GF-D8 (cell line): ENCODE measurements around the gene HEMK1.
A peak's percentile ranks its signal among the peaks of the same experiment; 100 is the strongest.

Experiments
- DNase-seq: peaks from one replicate; lab custom pipeline; 2025; lab: John Stamatoyannopoulos, UW

The HEMK1 gene

DNA sequence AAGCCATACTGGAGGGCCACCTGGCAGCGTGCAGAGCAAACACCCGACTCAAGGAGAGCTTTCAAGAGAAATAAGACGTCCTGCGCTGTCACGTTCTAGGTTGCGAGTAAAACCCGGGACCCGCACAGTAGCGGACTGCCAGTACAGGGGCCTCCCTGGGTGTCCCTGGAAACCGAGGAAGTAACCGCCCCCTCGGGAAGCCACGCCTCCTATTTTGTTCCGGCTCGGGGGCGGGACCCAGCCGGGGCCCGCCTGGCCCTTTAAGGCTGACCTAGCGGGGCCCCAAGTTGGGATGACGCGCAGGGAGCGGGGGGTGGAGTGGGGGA, 47.4 kb downstream of the HEMK1 start:
- peak; percentile 87 for DNase-seq

DNA sequence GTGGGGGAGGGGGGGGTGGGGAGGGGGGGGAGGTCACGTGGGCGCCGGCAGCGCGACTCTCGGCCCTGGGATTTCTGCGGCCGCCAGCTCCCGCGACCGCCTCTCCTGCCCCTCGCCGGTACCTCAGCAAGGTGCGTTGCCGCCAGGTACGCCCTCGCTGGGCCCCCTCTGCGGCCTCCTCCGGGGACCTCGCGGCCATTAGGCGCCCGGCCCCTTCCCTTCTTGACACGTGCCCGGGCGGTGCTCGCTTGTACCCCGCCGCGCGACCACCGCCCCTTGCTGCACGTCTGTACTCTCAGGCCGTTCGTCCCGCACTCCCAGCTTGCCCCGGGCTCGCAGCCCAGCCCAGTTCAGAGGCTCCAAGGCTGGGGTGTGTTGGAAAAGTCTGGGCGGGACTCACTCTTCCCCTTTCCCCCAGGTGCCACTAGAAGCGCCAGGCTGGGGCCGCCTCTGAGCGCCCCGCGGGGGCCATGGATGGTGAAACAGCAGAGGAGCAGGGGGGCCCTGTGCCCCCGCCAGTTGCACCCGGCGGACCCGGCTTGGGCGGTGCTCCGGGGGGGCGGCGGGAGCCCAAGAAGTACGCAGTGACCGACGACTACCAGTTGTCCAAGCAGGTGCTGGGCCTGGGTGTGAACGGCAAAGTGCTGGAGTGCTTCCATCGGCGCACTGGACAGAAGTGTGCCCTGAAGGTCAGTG, 47.9 kb downstream of the HEMK1 start, which contains the start of gene MAPKAPK3:
Gene MAPKAPK3, plus strand, starts transcription at position 56 of the 696 bp plus-strand sequence. Its CDS starts 415 bp downstream, at position 471.
- DNase-seq, result peak; percentile 26

DNA sequence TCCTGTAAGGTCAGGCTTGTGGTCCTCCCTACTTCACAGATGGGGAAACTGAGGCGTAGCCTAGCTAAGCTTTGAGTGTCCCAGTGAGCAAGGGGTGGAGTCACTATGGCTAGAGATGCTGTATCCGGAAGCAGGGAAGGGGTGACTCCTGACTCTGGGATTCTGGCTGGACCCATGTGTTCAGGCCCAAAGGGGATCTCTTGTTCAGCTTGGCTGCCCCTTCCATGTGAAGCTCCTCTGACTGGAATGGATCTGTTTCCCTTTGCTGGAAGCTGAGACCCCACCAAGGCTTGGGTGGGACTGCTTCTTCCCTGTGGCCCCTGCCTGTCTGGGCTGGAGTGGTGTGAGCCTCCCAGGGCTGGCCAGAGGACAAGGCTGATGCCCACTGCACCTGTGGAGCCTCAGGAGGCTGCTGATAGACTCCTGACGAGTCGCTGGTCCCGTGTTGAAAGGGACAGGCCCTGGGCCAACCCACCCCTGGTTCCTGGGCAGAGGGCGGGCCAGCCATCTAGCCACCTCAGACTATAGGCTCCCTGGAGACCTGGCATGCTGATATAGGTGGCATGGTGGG, 48.7 kb downstream of the HEMK1 start:
- DNase-seq, result no peak

DNA sequence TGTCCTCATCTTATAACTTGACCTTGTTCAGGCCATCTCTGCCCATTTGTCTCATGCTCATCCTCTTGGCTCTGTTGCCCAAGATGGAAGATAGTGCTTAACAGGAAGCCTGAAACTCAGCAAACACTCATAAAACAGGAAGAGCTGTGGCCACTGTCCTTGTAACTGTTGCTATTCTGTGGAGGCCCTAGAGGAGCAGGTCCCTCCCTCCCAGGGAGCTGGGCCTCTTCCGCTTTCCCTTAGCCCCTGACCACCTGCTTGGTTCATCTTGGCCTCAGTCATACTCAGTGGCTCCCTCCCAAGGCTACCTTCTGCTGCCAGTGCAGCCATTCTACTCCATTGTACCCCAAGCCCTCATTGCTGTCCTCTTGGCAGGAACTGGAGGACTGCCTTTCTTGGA, 51.1 kb downstream of the HEMK1 start:
- DNase-seq, result peak; percentile 96

DNA sequence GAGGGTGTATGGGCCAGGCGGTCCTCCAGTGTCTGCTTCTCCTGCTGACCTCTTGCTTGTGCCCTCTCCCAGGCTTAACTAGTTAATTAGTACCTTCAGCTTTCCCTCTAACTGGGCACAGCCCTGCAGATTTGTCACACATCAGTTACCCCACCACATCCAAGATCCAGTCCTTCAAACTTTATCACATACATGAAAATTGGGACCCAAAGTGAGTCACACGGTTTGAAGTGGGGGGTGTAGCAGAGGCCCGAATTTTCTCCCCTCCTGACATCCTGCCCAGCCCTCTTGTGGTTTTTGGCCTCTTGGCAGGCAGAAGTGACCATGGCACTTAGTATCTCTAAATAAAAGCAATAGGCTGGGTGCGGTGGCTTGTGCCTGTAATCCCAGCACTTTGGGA, 51.5 kb downstream of the HEMK1 start:
- no peak for DNase-seq

DNA sequence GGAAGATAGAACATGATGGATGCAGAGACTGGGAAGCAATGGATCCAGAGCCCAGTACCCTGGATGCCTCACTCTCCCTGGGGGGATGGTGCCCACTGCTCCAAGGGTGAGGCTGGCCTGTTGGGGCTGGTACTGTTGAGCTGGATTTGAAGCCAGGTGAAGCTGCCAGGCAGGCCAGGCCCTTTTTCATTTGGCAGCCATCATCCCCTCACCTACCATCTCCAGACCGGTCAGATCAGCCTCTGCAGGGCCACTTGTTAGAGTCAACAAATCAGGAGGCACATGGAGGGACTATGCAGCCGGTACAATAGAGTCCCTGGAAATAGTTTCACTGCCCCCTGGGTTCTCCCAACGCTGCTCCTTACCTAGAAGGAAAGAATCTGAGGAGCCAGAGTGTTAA, 53.6 kb downstream of the HEMK1 start:
- DNase-seq, result no peak

DNA sequence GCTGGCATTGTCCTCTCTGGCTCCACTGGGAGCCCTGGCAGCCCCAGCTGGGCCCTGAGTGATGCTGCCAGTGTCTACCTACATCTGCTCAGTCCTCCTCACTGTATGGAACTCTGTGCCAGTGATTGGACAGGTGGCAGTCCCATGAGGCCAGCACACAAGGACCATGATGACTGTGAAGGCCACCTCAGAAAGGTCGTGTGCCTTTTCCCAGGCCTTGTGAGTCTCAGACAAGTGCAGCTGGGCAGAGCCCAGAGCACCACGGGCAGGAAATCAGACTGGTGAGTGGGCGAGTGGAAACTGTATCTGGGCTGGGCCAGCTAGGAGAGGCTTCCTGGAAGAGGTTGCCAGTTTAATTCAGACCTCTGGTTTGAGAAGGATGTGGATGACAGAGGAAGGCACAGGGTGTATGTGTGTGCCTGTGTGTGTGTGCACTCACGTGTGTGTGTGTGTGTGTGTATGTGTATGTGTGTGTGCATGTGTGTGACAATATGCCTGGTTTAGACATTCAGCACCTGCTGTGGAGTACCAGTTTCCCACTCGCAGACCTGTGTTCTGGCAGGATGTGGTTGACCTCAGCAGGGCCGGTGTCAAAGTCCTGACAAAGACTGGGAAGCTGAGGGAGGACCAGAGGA, 54.6 kb downstream of the HEMK1 start:
- peak; percentile 52 for DNase-seq

DNA sequence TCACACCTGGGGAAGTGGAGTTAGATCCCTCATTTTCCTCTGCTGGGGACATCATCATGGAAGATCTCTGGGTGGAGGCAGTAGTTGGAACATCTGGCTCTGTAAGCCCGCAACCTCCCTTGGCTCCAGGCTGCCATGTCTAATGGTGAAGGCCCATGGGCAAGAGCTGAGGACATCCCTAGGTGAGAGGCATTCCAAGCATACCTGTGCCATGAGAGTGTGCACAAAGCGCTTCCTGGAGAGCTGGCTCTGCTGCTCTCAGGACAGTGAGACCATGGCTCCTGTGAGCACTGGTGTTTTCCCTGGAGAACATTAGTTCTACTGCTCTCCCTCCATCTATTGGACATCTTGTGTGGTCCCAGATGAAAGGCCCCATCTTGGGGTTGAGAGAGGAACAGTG, 55.3 kb downstream of the HEMK1 start:
- DNase-seq, result no peak

DNA sequence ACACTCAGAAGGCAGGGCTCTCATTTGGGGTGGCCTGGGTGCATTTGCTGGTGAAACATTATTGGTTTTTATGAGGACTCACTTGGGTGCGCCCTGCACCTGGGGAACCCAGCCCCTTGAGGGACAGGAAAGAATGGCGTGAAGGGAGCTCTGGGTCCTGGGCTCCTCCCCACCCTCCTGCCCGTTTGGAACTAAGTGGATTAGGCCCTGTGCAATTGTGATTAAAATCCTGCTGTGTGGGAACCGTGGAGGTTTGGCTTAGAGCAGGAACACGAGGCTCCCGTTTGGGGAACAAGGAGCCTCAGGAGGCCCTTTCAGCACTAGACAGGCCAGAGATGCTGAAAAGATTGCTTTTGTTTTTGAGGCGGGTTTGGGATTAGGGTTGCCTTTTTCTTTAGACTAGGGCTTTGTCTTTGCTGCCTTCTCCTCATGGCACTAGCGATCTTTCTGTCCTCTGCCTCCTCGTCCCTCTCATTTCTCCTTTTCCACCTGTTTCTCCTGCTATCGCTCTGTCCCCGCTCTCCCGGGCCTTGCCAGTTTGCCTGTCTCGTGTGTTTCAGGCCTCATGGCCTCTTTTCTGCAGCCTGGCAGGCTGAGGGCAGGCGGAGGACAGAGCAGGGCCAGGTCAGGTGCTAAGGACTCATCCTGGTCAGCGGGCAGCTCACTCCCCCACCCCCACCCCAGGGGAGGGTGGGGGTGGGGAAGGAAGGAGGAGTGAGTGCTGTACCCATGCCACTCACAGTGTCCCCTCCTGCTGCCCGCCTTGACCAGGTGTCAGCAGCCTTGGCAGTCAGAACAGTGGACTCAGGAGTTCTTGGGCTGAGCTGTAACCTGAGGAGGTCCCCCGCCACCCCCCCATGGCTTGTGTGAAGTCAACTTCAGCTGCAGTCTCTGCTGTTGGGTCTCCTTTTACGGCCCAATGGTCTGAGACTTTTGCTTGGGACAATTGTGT, 56.2 kb downstream of the HEMK1 start:
- no peak for DNase-seq

DNA sequence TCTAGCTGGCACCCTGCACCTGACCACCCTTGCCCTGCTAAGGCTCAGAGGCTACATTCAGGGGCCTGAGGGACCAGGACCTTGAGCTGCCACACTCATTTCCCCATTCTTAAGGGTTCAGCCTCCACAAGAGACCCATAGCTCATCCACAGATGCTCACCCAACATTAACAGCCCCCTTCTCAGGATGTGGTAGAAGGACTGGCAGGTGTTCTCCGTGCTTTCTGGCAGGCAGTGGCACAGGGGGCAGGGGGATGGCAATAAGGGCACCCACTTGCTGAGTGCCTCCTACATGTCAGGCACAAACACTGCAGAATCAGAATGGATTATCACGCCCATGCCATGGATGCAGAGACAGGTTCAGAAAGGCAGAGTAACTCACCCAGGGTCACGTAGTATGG, 57.1 kb downstream of the HEMK1 start:
- DNase-seq, result no peak

DNA sequence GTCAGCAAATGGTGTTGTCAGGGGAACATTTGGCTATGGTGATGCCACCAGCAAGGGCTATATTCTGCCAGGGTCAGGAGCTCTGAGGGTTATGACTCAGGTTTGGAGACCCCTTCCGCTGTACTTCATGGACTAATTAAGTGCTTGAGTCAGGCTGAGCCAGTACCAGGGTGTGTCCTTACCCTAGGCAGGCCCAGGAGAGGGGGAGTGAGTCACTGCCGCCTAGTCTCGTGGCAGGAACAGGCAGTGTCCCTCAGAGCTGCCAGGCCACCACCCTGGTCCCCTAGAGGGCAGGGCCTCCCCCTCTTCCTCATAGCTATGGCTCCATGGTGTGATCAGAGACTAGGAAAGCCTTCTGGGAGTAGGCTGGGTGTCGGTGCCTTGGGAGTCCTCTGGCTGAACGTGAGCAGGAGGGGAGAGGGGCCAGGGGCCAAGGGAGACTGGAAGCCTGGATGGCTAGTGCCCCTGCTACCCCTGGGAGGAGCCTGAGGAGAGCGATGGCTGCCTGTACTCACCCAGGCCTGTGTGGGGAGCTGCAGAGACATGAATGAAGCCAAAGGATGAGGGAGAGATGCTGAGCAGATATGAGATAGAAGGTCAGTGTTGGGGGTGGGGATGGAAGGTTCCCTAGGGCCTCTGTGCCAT, 58.2 kb downstream of the HEMK1 start:
- DNase-seq, result no peak

DNA sequence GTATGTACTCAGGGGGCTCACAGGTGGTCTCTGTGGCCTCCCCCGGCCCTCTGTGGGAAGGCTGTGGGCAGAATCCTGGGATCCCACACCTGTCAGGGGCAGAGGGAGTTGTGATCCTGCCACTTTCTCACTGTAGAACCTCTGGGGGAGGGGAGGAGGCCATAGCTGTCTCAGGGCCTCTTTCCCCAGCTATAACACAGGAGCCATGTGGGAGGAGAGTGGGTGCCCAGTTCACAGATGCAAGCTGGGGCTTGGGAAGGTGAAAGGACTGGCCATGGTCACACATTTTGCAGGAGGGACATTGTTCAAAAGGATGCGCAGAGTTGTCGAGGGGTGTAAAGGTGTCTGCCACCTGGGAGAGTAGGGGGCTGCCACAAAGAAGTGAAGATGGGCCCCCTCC, 59.3 kb downstream of the HEMK1 start:
- no peak for DNase-seq

DNA sequence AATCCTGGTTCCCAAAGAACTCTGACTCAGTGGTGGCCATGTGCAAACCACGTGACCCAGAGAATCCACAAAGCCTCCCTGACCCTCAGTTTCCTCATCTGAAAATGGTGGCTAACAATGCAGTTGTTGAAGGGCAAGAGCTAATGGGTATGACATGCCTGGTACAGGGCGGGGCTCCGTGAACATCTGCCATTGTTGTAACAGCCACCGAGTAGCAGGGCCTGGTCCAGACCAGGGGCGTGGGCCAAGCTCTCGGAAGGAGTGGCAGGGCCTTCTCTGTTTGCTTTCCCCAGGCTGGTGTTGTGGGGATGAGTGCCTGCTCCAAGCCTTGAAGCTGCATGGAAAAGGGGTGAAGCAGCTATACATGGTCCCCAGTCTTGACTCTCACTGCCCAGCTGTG, 61.1 kb downstream of the HEMK1 start:
- no peak for DNase-seq

DNA sequence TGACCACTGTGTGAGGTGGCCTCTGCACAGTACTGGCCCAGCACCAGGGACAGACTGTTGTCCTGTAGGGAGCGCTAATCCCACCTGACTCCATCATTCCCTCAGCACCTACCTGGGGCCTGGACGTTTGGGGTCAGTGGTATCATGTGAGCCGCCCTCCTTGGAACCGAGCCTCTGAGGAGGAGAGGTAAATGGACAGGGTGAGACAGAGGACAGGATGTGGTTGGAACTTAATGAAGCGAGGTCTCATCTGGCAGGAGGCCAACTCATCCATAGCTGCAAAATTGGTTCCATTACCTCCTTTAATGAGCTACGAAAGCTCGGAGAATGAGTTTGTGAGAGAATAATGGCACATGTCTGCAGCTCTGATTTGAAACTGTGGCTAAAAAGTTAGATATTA, 61.6 kb downstream of the HEMK1 start:
- no peak for DNase-seq

DNA sequence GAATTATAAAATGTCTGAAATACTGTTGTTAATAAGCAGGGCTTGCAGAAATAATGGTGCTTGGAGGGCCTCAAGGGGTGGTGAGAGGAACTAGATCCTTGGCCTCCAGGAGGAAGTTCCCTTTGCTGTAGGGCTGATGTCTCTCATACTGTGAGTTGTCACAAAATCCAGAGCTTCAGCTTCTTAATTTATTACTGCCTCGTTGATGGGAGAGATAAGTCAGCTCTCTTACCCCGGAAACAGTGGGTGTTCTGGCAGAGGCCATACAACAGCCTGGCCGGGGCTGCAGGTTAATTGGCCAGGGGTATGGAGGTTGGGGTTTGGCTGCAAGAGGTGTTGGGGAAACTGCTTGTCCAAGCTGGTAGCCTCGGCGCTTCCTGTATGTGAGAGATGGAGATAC, 63.1 kb downstream of the HEMK1 start:
- DNase-seq, result peak; percentile 88

DNA sequence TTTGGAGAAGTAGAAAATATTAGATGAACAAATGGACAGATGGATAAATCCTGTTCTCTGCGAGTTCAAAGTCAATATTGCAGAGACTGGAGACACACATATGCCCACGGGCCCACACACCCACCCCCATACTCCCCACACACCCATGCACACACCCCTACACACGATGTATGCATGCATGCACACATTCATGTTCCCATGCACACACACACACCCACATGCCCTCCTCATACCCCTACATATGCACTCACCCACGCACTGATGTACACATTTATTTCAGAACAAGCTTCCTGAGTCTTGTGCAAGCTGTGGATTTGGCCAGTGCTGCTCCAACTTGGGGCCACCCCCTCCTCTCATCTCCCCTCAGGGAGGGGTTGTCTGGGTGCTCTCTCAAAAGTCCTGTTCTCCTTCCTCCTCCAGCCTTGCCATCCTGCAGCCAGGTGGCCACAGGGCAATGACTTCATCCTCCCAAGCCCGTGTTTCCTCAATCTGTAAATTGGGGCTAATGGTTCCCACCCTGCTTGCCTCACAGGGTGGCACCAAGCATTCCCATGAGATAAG, 64.0 kb downstream of the HEMK1 start:
- DNase-seq, result peak; percentile 73

DNA sequence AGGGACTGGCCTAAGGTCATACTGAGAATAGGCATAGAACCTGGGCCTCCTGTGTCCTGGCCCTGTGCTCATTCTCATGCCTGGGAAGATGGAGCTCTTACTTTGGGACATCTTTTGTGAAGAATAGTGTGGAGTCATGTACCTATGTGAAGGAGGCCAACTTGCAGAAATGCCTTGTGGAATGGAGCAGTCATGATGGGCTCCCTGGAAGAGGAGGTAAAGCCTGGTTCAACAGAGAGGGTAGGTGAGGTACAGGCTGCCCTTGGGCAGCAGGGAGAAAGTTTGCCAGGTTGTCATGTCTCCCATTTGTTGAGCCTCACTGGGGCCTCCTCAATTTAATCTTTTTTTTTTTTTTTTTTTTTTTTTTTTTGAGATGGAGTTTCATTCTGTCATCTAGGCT, 65.7 kb downstream of the HEMK1 start:
- DNase-seq, result no peak

DNA sequence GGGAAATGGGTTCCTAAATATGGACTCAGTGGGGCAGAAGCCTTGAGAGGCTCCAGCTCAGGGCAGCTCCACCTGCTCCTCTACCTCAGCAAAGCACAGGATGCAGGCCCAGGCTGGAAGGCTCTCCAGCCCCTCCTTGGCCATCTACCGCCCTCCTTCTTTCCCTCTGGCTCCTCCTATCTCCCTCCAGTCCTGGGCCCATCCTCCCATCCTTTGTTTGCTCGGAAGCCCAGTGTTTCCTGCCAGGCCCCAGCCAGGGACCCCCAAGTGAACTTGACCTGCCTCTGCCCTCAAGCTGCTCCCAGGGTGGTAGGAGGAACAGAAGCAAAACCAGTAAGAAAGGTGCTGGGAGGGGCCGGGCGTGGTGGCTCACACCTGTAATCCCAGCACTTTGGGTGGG, 67.7 kb downstream of the HEMK1 start:
- DNase-seq, result no peak

DNA sequence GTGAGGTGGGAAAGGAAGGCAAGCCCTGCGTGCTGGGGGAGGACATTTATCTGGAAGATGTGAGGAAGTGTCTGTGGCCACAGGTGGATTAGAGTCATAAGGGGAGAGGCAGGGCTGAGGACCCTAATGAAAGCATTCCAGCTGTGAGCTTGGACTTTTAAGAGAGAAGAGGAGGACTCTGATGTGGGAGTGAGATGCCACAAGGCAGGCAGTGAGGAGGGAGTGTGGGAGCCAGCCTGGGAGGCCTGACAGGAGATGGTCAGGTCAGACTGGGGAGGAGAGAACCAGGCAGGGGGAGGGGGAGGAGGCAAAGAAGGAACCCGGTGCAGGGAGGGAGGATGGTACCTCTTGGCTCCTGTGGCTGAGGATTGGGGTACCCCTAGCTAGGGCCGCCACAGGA, 68.6 kb downstream of the HEMK1 start:
- DNase-seq, result no peak

DNA sequence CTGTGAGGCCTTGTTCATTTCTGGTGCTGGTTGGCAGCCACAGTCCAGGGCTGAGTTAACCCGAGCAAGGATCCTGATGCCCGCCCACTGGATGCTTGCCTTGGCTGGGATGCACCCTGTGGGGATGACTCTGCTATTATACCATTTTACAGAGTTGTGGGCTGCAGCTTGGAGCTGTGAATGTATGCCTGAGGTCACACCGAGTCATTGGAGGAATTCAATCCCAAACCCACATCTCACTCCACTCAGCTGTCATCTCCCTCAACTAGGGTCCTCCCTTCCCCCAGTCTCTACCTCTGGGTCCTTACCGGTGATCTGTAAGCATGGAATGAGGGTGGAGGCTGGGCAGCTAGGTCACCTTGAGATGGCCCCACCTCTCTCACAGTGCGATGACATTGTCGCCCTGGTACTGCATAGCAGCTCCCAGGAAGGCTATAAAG, 69.8 kb downstream of the HEMK1 start:
- no peak for DNase-seq

DNA sequence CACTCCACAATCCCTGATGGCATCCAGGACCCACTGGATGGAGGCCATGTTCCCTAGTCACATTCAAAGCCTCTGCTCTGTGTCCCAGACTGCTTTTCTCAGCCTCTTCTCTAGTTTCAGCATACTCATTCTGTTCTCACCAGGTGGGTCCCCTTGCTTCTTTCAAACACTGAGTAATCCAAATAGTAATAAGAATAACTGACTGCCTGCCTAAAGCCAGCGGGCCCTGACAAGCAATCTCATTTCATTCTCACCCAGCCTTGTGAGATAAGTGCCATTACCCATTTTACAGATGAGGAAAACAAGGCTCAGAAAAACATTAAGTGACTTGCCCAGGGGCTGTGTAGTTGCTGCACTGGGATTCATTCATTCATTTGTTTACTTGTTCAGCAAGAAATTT, 73.1 kb downstream of the HEMK1 start:
- no peak for DNase-seq

DNA sequence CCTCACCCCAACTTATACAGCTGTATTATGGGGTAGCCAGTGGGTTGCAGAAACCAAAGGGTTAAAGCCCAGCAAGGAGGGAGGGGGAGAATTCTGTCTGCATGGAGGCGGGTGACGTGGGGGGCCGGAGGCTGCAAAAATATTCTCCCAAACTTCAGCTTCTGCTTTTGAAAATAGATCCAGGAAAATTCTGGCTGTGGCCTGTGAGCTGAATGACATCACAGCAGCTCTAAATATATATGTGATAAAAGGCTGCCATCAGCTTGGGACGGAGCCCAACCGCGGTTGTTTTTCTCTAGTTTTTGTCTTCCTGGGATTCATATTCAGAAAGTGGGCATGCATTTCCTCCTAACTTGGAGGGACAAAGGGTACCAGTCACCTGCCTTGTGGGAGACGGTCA, 75.2 kb downstream of the HEMK1 start:
- DNase-seq, result no peak
